ENCODE measurements around the gene SMIM22.

Gene SMIM22

GRCh38 chr16:4795181-4795827 lies at the start of gene SMIM22:
SMIM22 (plus strand) TSS chr16:4795369; CDS start chr16:4795735, 366 bp downstream.
- peak; percentile 16 to 30 for DNase-seq

- no peak for DNase-seq
Observed at GRCh38 chr16:4746215-4746614, 49.0 kb upstream of the SMIM22 start.

- no peak for DNase-seq
Observed at GRCh38 chr16:4746991-4747574, 48.1 kb upstream of the SMIM22 start.

- DNase-seq: no peak
Observed at GRCh38 chr16:4747906-4748681, 47.1 kb upstream of the SMIM22 start.

- no peak for DNase-seq
Observed at GRCh38 chr16:4748682-4749411, 46.3 kb upstream of the SMIM22 start.

GRCh38 chr16:4749700-4750257 lies 45.4 kb upstream of the SMIM22 start:
- no peak for DNase-seq

- no peak for DNase-seq
Observed at GRCh38 chr16:4750896-4751295, 44.3 kb upstream of the SMIM22 start.

- no peak for DNase-seq
Observed at GRCh38 chr16:4752351-4753100, 42.6 kb upstream of the SMIM22 start.

GRCh38 chr16:4753227-4753626 lies 41.9 kb upstream of the SMIM22 start:
- DNase-seq: no peak

- no peak for DNase-seq
Observed at GRCh38 chr16:4754865-4755264, 40.3 kb upstream of the SMIM22 start.

GRCh38 chr16:4755687-4756086 lies 39.5 kb upstream of the SMIM22 start:
- DNase-seq: no peak

GRCh38 chr16:4760221-4760910 lies 34.8 kb upstream of the SMIM22 start:
- DNase-seq: no peak

- no peak for DNase-seq
Observed at GRCh38 chr16:4762205-4762604, 33.0 kb upstream of the SMIM22 start.

GRCh38 chr16:4763791-4764190 lies 31.4 kb upstream of the SMIM22 start:
- DNase-seq: no peak

GRCh38 chr16:4765511-4766474 lies 29.4 kb upstream of the SMIM22 start:
- no peak for DNase-seq

- peak; percentile 77 to 84 for DNase-seq
Observed at GRCh38 chr16:4766875-4767628, 28.1 kb upstream of the SMIM22 start, which contains the start of gene ZNF500. ZNF500 (minus strand) TSS chr16:4767162; CDS start chr16:4765978, 1,184 bp downstream.

GRCh38 chr16:4767872-4768548 lies 27.2 kb upstream of the SMIM22 start:
- no peak for DNase-seq

- peak; percentile 77 to 82 for DNase-seq
Observed at GRCh38 chr16:4768549-4769305, 26.4 kb upstream of the SMIM22 start.

Data from NCI-H187 (cell line).